Measurements from ENCODE around the gene CDX1. TPM values are rescaled to one million over a fixed set of nuclear protein-coding genes. Genes with fewer than 3 reads are reported as not detected.

Gene CDX1
- total RNA-seq, 1 experiment from 2014 or later = 0.22 TPM

- Histone ChIP-seq H3K23ac (ENCODE audit: insufficient read length, low read depth, low read length) (no peak overlapping the region), H2BK5ac (ENCODE audit: insufficient read length, low read length) (no peak overlapping the region), H3K27me3 (ENCODE audit: insufficient read depth, low read length) (no peaks in the 10 kb centered on the region), H3K4ac (ENCODE audit: low read depth, low read length) (no peak overlapping the region), H3T11ph (ENCODE audit: low read length) (no peak overlapping the region), H3K18ac (ENCODE audit: insufficient read length, low read depth, low read length) (no peak overlapping the region), H3K79me2 (ENCODE audit: insufficient read depth, low read length) (no peaks in the 10 kb centered on the region), H3K4me1 (ENCODE audit: insufficient read depth, low read length) (peaks cover 3% of the 10 kb centered on the region; the same call in 1 of the 2 replicates), H2BK15ac (ENCODE audit: low read depth, low read length) (no peak overlapping the region), H2AFZ (ENCODE audit: low read length) (no peak overlapping the region), H4K20me1 (ENCODE audit: control insufficient read depth, insufficient read depth, insufficient read length) (peaks cover under 1% of the 10 kb centered on the region), H3K9ac (ENCODE audit: extremely low read depth, insufficient read length, low read length) (no peak overlapping the region), H2AK5ac (ENCODE audit: insufficient read length, low read length) (no peak overlapping the region), H3K23me2 (ENCODE audit: insufficient read length, low read depth, low read length, poor library complexity, severe bottlenecking) (no peaks in the 10 kb centered on the region), H3K14ac (ENCODE audit: insufficient read depth, low read length) (no peak overlapping the region), H3K56ac (ENCODE audit: insufficient read length, low read depth, low read length) (no peak overlapping the region), H2BK120ac (ENCODE audit: low read depth, low read length, poor library complexity, severe bottlenecking) (no peak overlapping the region), H3K4me2 (ENCODE audit: insufficient read depth, insufficient read length, low read length) (no peak overlapping the region), H3K9me3 (ENCODE audit: control insufficient read depth, low read depth, low read length) (no peaks in the 10 kb centered on the region), H4K8ac (replicated peaks; ENCODE audit: insufficient read length, low read depth, low read length) (no peak overlapping the region), H3K79me1 (ENCODE audit: insufficient read depth, low read depth, low read length, poor library complexity, severe bottlenecking) (no peaks in the 10 kb centered on the region), H4K5ac (ENCODE audit: insufficient read length, low read depth, low read length) (no peak overlapping the region), H4K91ac (ENCODE audit: insufficient read length, low read depth, low read length) (no peak overlapping the region), H3K27ac (ENCODE audit: insufficient read length, low read depth, low read length) (no peak overlapping the region), H2BK12ac (ENCODE audit: insufficient read length, low read depth, low read length) (no peak overlapping the region), H2BK20ac (ENCODE audit: low read depth, low read length, poor library complexity, severe bottlenecking) (no peak overlapping the region)
- H3K9me3 Mint-ChIP-seq = no peaks in the 10 kb centered on the region
- H3K27me3 Mint-ChIP-seq (ENCODE audit: low read depth) = peaks cover 83% of the 10 kb centered on the region
- H3K4me1 Mint-ChIP-seq = peaks cover 30 to 33% of the 10 kb centered on the region in 2 experiments
- no peak overlapping the region for H3K27ac Mint-ChIP-seq
- H3K36me3 Mint-ChIP-seq (ENCODE audit: insufficient read depth in 1 of 3, low read depth in 3 of 3) = no peaks in the 10 kb centered on the region; a peak in 1 of 7 replicates
- DNase-seq = no peak
- H3K4me3 Mint-ChIP-seq = no peak overlapping the region
- TF ChIP-seq CTCF (conservative IDR thresholded peaks at IDR 0.05) = no peak
- no CpG with 5 or more reads among the region's 12 CpGs for WGBS (ENCODE audit: extremely low coverage, insufficient read length, low lambda C conversion rate)
These were observed 34.4 kb upstream of the CDX1 start for GRCh38 chr5:150131978-150132694.

Data from H9 (cell line).